K562 (cell line): ENCODE measurements around the gene CYFIP2.

Source experiments
- ATF2 ChIP-seq: sonication (generic); formaldehyde crosslinking; IDR thresholded peaks from 2 replicates; pipeline ENCODE4 v1.8.1; 2022; ENCODE audit warnings: missing genetic modification reagents
- CTCF ChIP-seq, 3 experiments: IDR thresholded peaks in 2 of 3; conservative IDR thresholded peaks in 1 of 3; 2 replicates each; pipeline ENCODE4 v1.5.1; 2011 to 2012; ENCODE audit warnings: low read length in 3 of 3, mild to moderate bottlenecking in 3 of 3, control low read depth in 2 of 3, improper control_type of control experiment in 1 of 3, inconsistent platforms in 1 of 3, low read depth in 1 of 3, mixed read lengths in 1 of 3, moderate library complexity in 1 of 3; ENCODE audit not compliant: insufficient read depth in 2 of 3
- EP300 ChIP-seq: IDR thresholded peaks from 2 replicates; pipeline ENCODE4 v1.6.1; 2012; ENCODE audit warnings: low read length, improper control_type of control experiment
- EZH2 ChIP-seq: IDR thresholded peaks from 2 replicates; pipeline ENCODE4 v1.6.1; 2012; ENCODE audit warnings: low read depth, mild to moderate bottlenecking, inconsistent platforms, low read length, borderline replicate concordance
- MAX ChIP-seq: sonication (generic); formaldehyde crosslinking; IDR thresholded peaks from 2 replicates; pipeline ENCODE4 v1.9.0; 2022; ENCODE audit warnings: mild to moderate bottlenecking, missing genetic modification reagents
- NR4A1 ChIP-seq, 2 experiments: fragments of 250-450 bp in 1 of 2; fragments of 450-650 bp in 1 of 2; sonication (Bioruptor Pico) in 1 of 2; IDR thresholded peaks; 2 replicates each; pipeline versions ENCODE4 v1.4.0 to v1.6.1; 2016 to 2020; ENCODE audit warnings: mild to moderate bottlenecking in 2 of 2, missing compliant biosample characterization in 1 of 2, missing genetic modification characterization in 1 of 2, moderate library complexity in 1 of 2
- ZNF146 ChIP-seq: IDR thresholded peaks from one replicate; pipeline ENCODE4 v1.6.1; 2018; ENCODE audit warnings: missing compliant biosample characterization; ENCODE audit not compliant: unreplicated experiment

GRCh38 chr5:157387041-157387563 is 121.2 kb downstream of the CYFIP2 start:
- TF ChIP-seq ZNF146 (no peak), CTCF (IDR thresholded peaks at IDR 0.05 in 2 of 3, conservative IDR thresholded peaks at IDR 0.05 in 1 of 3; ENCODE audit: insufficient read depth in 2 of 3, low read depth in 1 of 3, low read length in 3 of 3) (no peak), MAX (CRISPR knock-in tag) (no peak), NR4A1 (CRISPR knock-in tag; IDR thresholded peaks at IDR 0.05) (no peak), NR4A1 (tag; IDR thresholded peaks at IDR 0.05) (no peak), EP300 (no peak), EZH2 (no peak), ATF2 (no peak)
